LNCAP (cell line): Measurements from ENCODE around the gene CRELD2.

Experiments
- TF ChIP-seq, protein P1 (sequence below): fragments of 450-650 bp; IDR thresholded peaks from 2 replicates; pipeline ENCODE4 v1.5.1; 2017; ENCODE audit warnings: mild to moderate bottlenecking

Gene CRELD2

DNA sequence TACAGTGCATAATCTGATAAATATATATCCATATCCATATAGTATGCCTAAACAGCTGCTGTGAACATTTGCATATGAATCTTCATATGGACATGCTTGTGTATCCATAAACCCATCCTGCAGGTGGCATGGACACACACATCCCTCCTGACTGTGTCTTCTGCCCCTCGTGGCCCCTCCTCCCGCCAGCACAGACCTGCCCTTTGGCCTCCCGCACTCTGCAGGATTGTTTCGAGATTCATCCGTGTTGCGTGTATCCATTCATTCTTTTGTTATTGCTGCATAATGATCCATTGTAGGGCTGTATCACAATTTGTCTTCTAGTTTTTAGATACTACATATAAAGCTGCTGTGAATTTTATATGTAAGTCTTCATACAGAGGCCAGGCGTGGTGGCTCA lies 40.8 kb upstream of the CRELD2 start:
- TF ChIP-seq, protein P1, sequence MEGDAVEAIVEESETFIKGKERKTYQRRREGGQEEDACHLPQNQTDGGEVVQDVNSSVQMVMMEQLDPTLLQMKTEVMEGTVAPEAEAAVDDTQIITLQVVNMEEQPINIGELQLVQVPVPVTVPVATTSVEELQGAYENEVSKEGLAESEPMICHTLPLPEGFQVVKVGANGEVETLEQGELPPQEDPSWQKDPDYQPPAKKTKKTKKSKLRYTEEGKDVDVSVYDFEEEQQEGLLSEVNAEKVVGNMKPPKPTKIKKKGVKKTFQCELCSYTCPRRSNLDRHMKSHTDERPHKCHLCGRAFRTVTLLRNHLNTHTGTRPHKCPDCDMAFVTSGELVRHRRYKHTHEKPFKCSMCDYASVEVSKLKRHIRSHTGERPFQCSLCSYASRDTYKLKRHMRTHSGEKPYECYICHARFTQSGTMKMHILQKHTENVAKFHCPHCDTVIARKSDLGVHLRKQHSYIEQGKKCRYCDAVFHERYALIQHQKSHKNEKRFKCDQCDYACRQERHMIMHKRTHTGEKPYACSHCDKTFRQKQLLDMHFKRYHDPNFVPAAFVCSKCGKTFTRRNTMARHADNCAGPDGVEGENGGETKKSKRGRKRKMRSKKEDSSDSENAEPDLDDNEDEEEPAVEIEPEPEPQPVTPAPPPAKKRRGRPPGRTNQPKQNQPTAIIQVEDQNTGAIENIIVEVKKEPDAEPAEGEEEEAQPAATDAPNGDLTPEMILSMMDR, result no peak

GRCh38 chr22:49878206-49878605 lies 40.2 kb upstream of the CRELD2 start:
- TF ChIP-seq, protein P1, result no peak

DNA sequence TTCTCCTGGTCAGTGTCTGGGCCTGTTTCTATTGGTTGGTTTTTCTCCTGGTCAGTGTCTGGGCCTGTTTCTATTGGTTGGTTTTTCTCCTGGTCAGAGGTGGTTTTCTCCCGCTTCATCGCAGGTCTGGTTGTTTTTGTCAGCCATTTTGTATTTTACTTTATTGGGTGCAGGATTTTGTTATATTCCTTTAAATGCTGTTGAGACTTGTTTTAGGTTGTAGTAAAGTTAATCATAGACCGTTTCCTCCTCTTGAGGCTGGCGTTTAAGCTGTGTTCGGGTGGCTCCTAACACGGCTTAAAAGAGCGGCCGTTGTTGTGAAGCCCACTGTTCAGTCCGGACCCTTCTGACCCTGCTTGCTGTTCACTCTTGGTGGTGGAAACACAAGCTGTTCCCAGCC lies 38.6 kb upstream of the CRELD2 start:
- TF ChIP-seq, protein P1, result no peak

- TF ChIP-seq, protein P1, result no peak
These were observed 38.2 kb upstream of the CRELD2 start for GRCh38 chr22:49880281-49880680.

- TF ChIP-seq, protein P1, result no peak
These were observed 36.6 kb upstream of the CRELD2 start for GRCh38 chr22:49881856-49882255.

DNA sequence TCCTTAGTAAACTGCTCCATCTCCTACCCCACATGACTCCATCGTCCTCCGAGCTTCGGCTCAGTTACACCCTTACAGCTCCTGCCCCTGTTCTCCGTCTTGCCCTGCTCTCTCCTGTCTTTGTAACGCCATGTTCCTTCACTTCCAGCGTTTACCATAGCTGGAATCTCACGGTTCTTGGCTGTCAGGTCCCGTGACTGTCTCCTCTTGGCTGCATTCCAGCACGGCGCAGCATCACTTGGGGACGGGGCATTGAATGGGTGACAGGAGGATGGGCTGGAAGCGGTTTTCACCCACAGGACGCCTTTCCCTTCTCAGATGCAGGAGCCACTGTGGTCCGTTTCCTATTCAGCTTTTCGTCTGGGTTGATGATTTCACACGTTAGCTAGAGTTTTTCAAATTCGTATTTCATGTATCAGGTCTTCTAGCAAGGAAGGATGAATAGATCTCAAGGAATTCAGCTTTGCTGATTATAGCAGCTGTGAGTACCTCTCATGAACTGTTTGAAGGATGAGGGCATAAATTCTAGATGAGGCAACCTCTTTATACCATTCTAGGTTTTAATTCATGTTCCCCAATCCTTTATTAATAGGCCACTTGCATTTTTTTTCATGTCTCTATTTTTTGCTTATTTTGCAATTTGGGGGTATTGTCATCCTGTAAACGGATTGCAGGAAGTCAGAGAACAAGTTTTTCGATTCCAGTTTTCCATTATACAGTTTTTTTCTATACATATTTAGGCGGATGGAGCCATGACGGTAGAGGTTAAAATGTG lies 35.7 kb upstream of the CRELD2 start:
- TF ChIP-seq, protein P1, result no peak

GRCh38 chr22:49883294-49883640 lies 35.2 kb upstream of the CRELD2 start:
- TF ChIP-seq, protein P1, result no peak

DNA sequence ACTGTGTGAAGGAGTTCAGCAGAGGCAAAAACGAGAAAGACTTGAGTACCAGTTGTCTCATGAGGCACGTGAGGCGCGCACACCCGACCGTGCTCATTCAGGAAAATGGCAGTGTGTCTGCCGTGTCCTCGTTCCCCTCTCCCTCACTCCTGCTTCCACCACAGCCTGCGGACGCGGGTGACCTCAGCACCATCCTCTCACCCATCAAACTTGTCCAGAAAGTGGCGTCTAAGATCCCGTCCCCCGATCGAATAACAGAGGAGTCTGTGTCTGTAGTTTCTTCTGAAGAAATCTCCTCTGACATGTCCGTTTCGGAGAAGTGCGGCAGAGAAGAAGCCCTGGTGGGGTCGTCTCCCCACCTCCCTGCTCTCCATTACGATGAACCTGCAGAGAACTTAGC lies 34.4 kb upstream of the CRELD2 start:
- TF ChIP-seq, protein P1, result no peak
